GM18519 (cell line): ENCODE data around the gene STIL.
"Not testable (repeated sequence)": the region's sequence is repeated elsewhere in the genome, so short reads cannot be mapped to it uniquely, and the experiment has no call there.

Experiments
- ATAC-seq: cut with Tn5 transposase; IDR thresholded peaks from one replicate; pipeline ENCODE4 v1.9.1; 2021; ENCODE audit warnings: mild to moderate bottlenecking, moderate library complexity; ENCODE audit not compliant: unreplicated experiment, low FRiP score

The STIL gene

GRCh38 chr1:47313915-47314664 is at the start of gene STIL:
STIL (minus strand) TSS chr1:47314147; CDS start chr1:47310319, 3,828 bp downstream.
- ATAC-seq, result peak; percentile 92

GRCh38 chr1:47362828-47363227 is 48.9 kb upstream of the STIL start:
- no peak for ATAC-seq

GRCh38 chr1:47361380-47361779 is 47.4 kb upstream of the STIL start:
- ATAC-seq, result no peak

- ATAC-seq, result peak; percentile 93
Observed at GRCh38 chr1:47351305-47351704, 37.4 kb upstream of the STIL start.

- ATAC-seq, result no peak
Observed at GRCh38 chr1:47348246-47348645, 34.3 kb upstream of the STIL start.

GRCh38 chr1:47347735-47348134 is 33.8 kb upstream of the STIL start:
- no peak for ATAC-seq

- not testable (repeated sequence) for ATAC-seq
Observed at GRCh38 chr1:47346979-47347378, 33.0 kb upstream of the STIL start.

GRCh38 chr1:47340227-47340626 is 26.3 kb upstream of the STIL start:
- no peak for ATAC-seq

- ATAC-seq, result no peak
Observed at GRCh38 chr1:47338249-47339077, 24.5 kb upstream of the STIL start.

GRCh38 chr1:47337350-47337749 is 23.4 kb upstream of the STIL start:
- no peak for ATAC-seq

- no peak for ATAC-seq
Observed at GRCh38 chr1:47334765-47335435, 21.0 kb upstream of the STIL start.

- peak; percentile 70 for ATAC-seq
Observed at GRCh38 chr1:47333922-47334764, 20.2 kb upstream of the STIL start.

- ATAC-seq, result peak; percentile 68
Observed at GRCh38 chr1:47333578-47333921, 19.6 kb upstream of the STIL start, which contains the start of gene CMPK1. CMPK1 (plus strand) TSS chr1:47333790; CDS start chr1:47333946, 156 bp downstream.

- no peak for ATAC-seq
Observed at GRCh38 chr1:47332779-47333577, 19.0 kb upstream of the STIL start.

- no peak for ATAC-seq
Observed at GRCh38 chr1:47331875-47332274, 17.9 kb upstream of the STIL start.

- ATAC-seq, result no peak
Observed at GRCh38 chr1:47330212-47330611, 16.3 kb upstream of the STIL start.

GRCh38 chr1:47328992-47329391 is 15.0 kb upstream of the STIL start:
- no peak for ATAC-seq

- ATAC-seq, result no peak
Observed at GRCh38 chr1:47326271-47326670, 12.3 kb upstream of the STIL start.

- no peak for ATAC-seq
Observed at GRCh38 chr1:47325528-47325927, 11.6 kb upstream of the STIL start.
